Measurements from ENCODE around the gene ABCB11. TPM values are rescaled to one million over a fixed set of nuclear protein-coding genes. Genes with fewer than 3 reads are reported as not detected.

ABCB11 gene
- total RNA-seq, 4 donors from 2014 or later: under 0.01 to 1.2 (median 0.11) TPM; not detected in 1

GRCh38 chr2:169034256-169034655 is 3.1 kb upstream of the ABCB11 start:
- no peaks in the 10 kb centered on the region for H3K4me1 ChIP-seq
- TF ChIP-seq CTCF (IDR thresholded peaks at IDR 0.05) (no peak), POLR2A (IDR thresholded peaks at IDR 0.05) (no peak)
- WGBS, 2 donors: 69 to 79% methylated on average over 1 of the region's 1 CpG
- no peak overlapping the region for H3K4me3 ChIP-seq (replicated peaks in 1 of 3)
- H3K27me3 ChIP-seq: no peaks in the 10 kb centered on the region
- H3K27ac ChIP-seq: no peak overlapping the region
- no peak for DNase-seq
- intact Hi-C loops (cut with DNase I): no loop called here
- H3K9me3 ChIP-seq: no peaks in the 10 kb centered on the region
- no peaks in the 10 kb centered on the region for H3K36me3 ChIP-seq

GRCh38 chr2:169029341-169029740 is 1.8 kb downstream of the ABCB11 start:
- H3K4me3 ChIP-seq (replicated peaks in 1 of 3): no peak overlapping the region
- no peaks in the 10 kb centered on the region for H3K36me3 ChIP-seq
- TF ChIP-seq CTCF (IDR thresholded peaks at IDR 0.05) (no peak), POLR2A (IDR thresholded peaks at IDR 0.05) (no peak)
- H3K9me3 ChIP-seq: no peaks in the 10 kb centered on the region
- no peak for DNase-seq
- WGBS, 2 donors: 80 to 81% methylated on average over 5 of the region's 5 CpGs
- H3K27ac ChIP-seq: no peak overlapping the region
- H3K27me3 ChIP-seq: no peaks in the 10 kb centered on the region
- peaks cover 0 to 5% of the 10 kb centered on the region in 2 donors for H3K4me1 ChIP-seq
- intact Hi-C loops (cut with DNase I): no loop called here

GRCh38 chr2:169027234-169027633 is 3.9 kb downstream of the ABCB11 start:
- no peak for TF ChIP-seq CTCF (IDR thresholded peaks at IDR 0.05)
- TF ChIP-seq POLR2A (IDR thresholded peaks at IDR 0.05): no peak
- Histone ChIP-seq H3K4me3 (replicated peaks in 1 of 3) (no peak overlapping the region), H3K27me3 (no peaks in the 10 kb centered on the region), H3K4me1 (peaks cover 0 to 5% of the 10 kb centered on the region in 2 donors), H3K27ac (no peak overlapping the region), H3K36me3 (no peaks in the 10 kb centered on the region), H3K9me3 (no peaks in the 10 kb centered on the region)
- WGBS, 2 donors: 85 to 88% methylated on average over 3 of the region's 3 CpGs
- intact Hi-C loops (cut with DNase I): no loop called here
- DNase-seq: no peak

- no peaks in the 10 kb centered on the region for H3K36me3 ChIP-seq
- TF ChIP-seq CTCF (IDR thresholded peaks at IDR 0.05) (no peak), POLR2A (IDR thresholded peaks at IDR 0.05) (no peak)
- peak overlapping the region in 1 of 3 donors; percentile 39 for H3K27ac ChIP-seq
- H3K27me3 ChIP-seq: no peaks in the 10 kb centered on the region
- H3K9me3 ChIP-seq: no peaks in the 10 kb centered on the region
- peaks cover 0 to 5% of the 10 kb centered on the region in 2 donors for H3K4me1 ChIP-seq
- intact Hi-C loops (cut with DNase I): no loop called here
- WGBS, 2 donors: 38 to 48% methylated on average over 1 of the region's 1 CpG
- no peak overlapping the region for H3K4me3 ChIP-seq (replicated peaks in 1 of 3)
- DNase-seq: no peak
Measured at GRCh38 chr2:169026056-169026455, 5.1 kb downstream of the ABCB11 start.

GRCh38 chr2:169023161-169023560 is 8.0 kb downstream of the ABCB11 start:
- Histone ChIP-seq H3K9me3 (no peaks in the 10 kb centered on the region), H3K27ac (no peak overlapping the region), H3K27me3 (no peaks in the 10 kb centered on the region), H3K36me3 (no peaks in the 10 kb centered on the region), H3K4me1 (peaks cover 0 to 5% of the 10 kb centered on the region in 2 donors), H3K4me3 (replicated peaks in 1 of 3) (no peak overlapping the region)
- intact Hi-C loops (cut with DNase I): no loop called here
- 79 to 85% methylated on average over 3 of the region's 3 CpGs for WGBS, 2 donors
- no peak for TF ChIP-seq CTCF (IDR thresholded peaks at IDR 0.05)
- no peak for TF ChIP-seq POLR2A (IDR thresholded peaks at IDR 0.05)
- DNase-seq: no peak

All from thyroid gland (tissue), 4 donors.